ENCODE results near the gene EXOC2. TPM values are rescaled to one million over a fixed set of nuclear protein-coding genes. Genes with fewer than 3 reads are reported as not detected.

Gene EXOC2
- total and polyA plus RNA-seq, 2 of the 13 experiments (the other 11 are each of a cell fraction or from before 2014, with no cell fraction given), result 12.6 to 22.9 TPM

DNA sequence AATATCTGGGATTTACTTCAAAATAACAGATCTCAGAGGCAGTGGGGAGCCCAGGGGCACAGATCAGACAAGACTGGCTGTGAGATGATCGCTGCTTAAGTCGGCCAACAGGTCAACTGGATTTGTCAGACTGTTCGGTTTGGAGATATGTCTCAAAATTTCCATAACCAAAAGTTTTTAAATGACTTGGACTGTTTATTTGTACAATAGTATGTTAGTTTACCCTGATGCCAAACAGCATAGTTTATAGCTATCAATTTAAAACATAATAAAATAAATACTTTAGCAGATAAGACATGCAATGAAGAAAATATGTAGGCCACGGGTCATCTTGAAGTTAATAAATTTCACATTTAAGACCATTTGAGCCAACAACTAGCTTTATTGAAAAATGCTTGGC lies 174.7 kb downstream of the EXOC2 start:
- H3K27ac ChIP-seq (ENCODE audit: extremely low read length, insufficient read depth, low read length), result no peak overlapping the region
- ATAC-seq, result no peak
- no peak for TF ChIP-seq MLLT10 (CRISPR knock-in tag; IDR thresholded peaks at IDR 0.05)
- TF ChIP-seq TRAFD1 (CRISPR knock-in tag; IDR thresholded peaks at IDR 0.05; ENCODE audit: borderline replicate concordance), result no peak
- no peak for TF ChIP-seq KDM5B (CRISPR knock-in tag; IDR thresholded peaks at IDR 0.05; ENCODE audit: borderline replicate concordance)
- TF ChIP-seq ZNF136 (CRISPR knock-in tag; IDR thresholded peaks at IDR 0.05; ENCODE audit: low read depth), result no peak
- no peak for TF ChIP-seq HCFC1 (IDR thresholded peaks at IDR 0.05; ENCODE audit: low read depth, low read length)
- TF ChIP-seq MYC (CRISPR knock-in tag; IDR thresholded peaks at IDR 0.05; ENCODE audit: borderline replicate concordance), result no peak
- TF ChIP-seq ZNF790 (CRISPR knock-in tag; IDR thresholded peaks at IDR 0.05; ENCODE audit: borderline replicate concordance), result no peak
- no peak for TF ChIP-seq FOXP1 (IDR thresholded peaks at IDR 0.05)
- TF ChIP-seq FOXP1 (CRISPR knock-in tag; IDR thresholded peaks at IDR 0.05), result no peak
- TF ChIP-seq NFAT5 (CRISPR knock-in tag; IDR thresholded peaks at IDR 0.05), result no peak
- no peak for TF ChIP-seq GPBP1L1 (CRISPR knock-in tag; IDR thresholded peaks at IDR 0.05)
- no peak for TF ChIP-seq CBFB (CRISPR knock-in tag; IDR thresholded peaks at IDR 0.05)
- no peak for TF ChIP-seq ZSCAN20 (CRISPR knock-in tag; IDR thresholded peaks at IDR 0.05; ENCODE audit: borderline replicate concordance)
- TF ChIP-seq SIX1 (CRISPR knock-in tag; IDR thresholded peaks at IDR 0.05; ENCODE audit: borderline replicate concordance), result no peak
- TF ChIP-seq ZSCAN30 (CRISPR knock-in tag; IDR thresholded peaks at IDR 0.05), result no peak
- no peak overlapping the region for H3K4me3 ChIP-seq (replicated peaks in 1 of 3; ENCODE audit: insufficient read depth in 1 of 3, low read depth in 2 of 3, low read length in 3 of 3)
- no peaks in the 10 kb centered on the region for H4K20me1 ChIP-seq (ENCODE audit: insufficient read depth, low read length)
- peaks cover 18% of the 10 kb centered on the region for H3K9me3 ChIP-seq (ENCODE audit: low read length)
- H3K9ac ChIP-seq (ENCODE audit: insufficient read depth, low read depth, low read length), result no peak overlapping the region
- H3K36me3 ChIP-seq (replicated peaks in 1 of 2; ENCODE audit: control insufficient read depth in 1 of 2, insufficient read depth in 2 of 2, low read length in 2 of 2), result peaks cover 2 to 8% of the 10 kb centered on the region in 2 experiments; a peak in 3 of 5 replicates
- intact Hi-C loops (cut with micrococcal nuclease; ENCODE audit: unreplicated experiment) (no loop called here), in situ Hi-C loops (cut with HindIII; ENCODE audit: extremely low pct_ligation_motif_present, low pct_unique_long_range_greater_than_20kb) (no loop called here)
- no peaks in the 10 kb centered on the region for H3K79me2 ChIP-seq (ENCODE audit: insufficient read depth, low read length)
- no peak for DNase-seq (ENCODE audit: low spot score)
- POLR2A ChIA-PET, result no interaction called here
- BruUV-seq (replicated peaks), result no TSS peak
- H3K27me3 ChIP-seq (ENCODE audit: control insufficient read depth in 1 of 2, insufficient read depth in 2 of 2, low read length in 2 of 2), result no peaks in the 10 kb centered on the region
- FAIRE-seq, result no peak
- CTCF ChIA-PET (ENCODE audit: low intra/inter-chr PET ratio, low total read pairs), result no interaction called here
- H2AFZ ChIP-seq (ENCODE audit: low read length), result no peak overlapping the region
- 98% methylated on average over 4 of the region's 4 CpGs for WGBS (ENCODE audit: low lambda C conversion rate)
- H3K4me2 ChIP-seq (ENCODE audit: low read depth, low read length), result no peak overlapping the region
- H3K4me1 ChIP-seq (ENCODE audit: insufficient read depth, low read length), result no peaks in the 10 kb centered on the region

Data from HepG2 (cell line).